ENCODE results near the gene HM13.

The HM13 gene

GRCh38 chr20:31562241-31562640 is 48.0 kb downstream of the HM13 start:
- DNase-seq (ENCODE audit: extremely low read depth, low read depth): no peak
- no peak for TF ChIP-seq CTCF (IDR thresholded peaks at IDR 0.05; ENCODE audit: low read depth, low read length)

GRCh38 chr20:31564284-31564683 is 50.0 kb downstream of the HM13 start:
- DNase-seq (ENCODE audit: extremely low read depth, low read depth): no peak
- TF ChIP-seq CTCF (IDR thresholded peaks at IDR 0.05; ENCODE audit: low read depth, low read length): no peak

- DNase-seq (ENCODE audit: extremely low read depth, low read depth): no peak
- no peak for TF ChIP-seq CTCF (IDR thresholded peaks at IDR 0.05; ENCODE audit: low read depth, low read length)
Measured at GRCh38 chr20:31565699-31566318, 51.6 kb downstream of the HM13 start.

- no peak for TF ChIP-seq CTCF (IDR thresholded peaks at IDR 0.05; ENCODE audit: low read depth, low read length)
- DNase-seq (ENCODE audit: extremely low read depth, low read depth): no peak
Measured at GRCh38 chr20:31566319-31566657, 52.0 kb downstream of the HM13 start.

GRCh38 chr20:31566658-31567379 is 52.6 kb downstream of the HM13 start:
- TF ChIP-seq CTCF (IDR thresholded peaks at IDR 0.05; ENCODE audit: low read depth, low read length): no peak
- no peak for DNase-seq (ENCODE audit: extremely low read depth, low read depth)

GRCh38 chr20:31567380-31567720 is 53.1 kb downstream of the HM13 start:
- no peak for DNase-seq (ENCODE audit: extremely low read depth, low read depth)
- TF ChIP-seq CTCF (IDR thresholded peaks at IDR 0.05; ENCODE audit: low read depth, low read length): no peak

- no peak; the same call in 1 of the 2 replicates for TF ChIP-seq CTCF (IDR thresholded peaks at IDR 0.05; ENCODE audit: low read depth, low read length)
- DNase-seq (ENCODE audit: extremely low read depth, low read depth): no peak
Measured at GRCh38 chr20:31568041-31568731, 53.9 kb downstream of the HM13 start.
